ENCODE results near the gene SH2B2.
"Not testable (repeated sequence)": the region's sequence is repeated elsewhere in the genome, so short reads cannot be mapped to it uniquely, and the experiment has no call there.

The SH2B2 gene

DNA sequence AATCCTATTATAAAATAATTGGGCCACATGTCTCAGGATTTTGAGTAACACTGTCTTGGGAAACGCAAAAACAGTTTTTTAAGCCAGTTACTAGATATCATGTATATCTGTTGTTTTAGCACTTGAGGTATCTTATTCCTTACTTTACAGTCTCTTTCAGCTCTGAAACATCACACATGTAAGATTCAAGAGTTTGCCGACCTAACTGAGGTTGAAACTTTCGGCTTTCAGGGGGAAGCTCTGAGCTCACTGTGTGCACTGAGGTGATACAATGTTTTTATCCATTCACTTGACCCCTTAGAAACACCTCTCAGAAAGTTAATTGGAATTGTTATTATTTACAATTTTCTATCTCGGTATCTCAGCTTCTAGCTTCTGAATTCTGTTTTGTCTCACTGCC lies 50.8 kb downstream of the SH2B2 start:
- not testable (repeated sequence) for DNase-seq

- DNase-seq = not testable (repeated sequence)
These were observed 54.1 kb downstream of the SH2B2 start for GRCh38 chr7:102340599-102341368.

- DNase-seq = not testable (repeated sequence)
These were observed 60.3 kb downstream of the SH2B2 start for GRCh38 chr7:102346983-102347382.

DNA sequence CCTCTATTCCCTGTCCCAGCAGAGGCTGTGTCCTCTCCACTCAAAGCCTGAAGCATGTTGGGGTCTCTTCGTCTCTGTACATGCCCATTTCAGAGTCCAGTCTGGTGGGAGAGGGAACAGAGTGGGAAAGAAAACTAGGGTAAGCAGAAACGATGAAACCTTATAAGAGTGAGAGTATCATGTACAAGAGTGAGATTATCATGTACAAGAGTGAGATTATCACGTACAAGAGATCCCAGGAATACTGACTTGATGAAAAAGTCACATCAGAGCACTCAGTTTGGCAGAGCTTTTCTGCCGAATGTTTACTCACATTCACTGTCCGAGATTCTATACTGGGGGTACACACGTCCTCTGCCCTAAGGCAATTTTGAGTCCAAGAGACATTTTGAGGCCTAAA lies 69.7 kb downstream of the SH2B2 start, which contains the start of gene SPDYE6:
Gene SPDYE6, minus strand, starts transcription at position 101 of the 400 bp plus-strand sequence. CDS start 421 bp downstream, outside the sequence.
- DNase-seq = not testable (repeated sequence)

DNA sequence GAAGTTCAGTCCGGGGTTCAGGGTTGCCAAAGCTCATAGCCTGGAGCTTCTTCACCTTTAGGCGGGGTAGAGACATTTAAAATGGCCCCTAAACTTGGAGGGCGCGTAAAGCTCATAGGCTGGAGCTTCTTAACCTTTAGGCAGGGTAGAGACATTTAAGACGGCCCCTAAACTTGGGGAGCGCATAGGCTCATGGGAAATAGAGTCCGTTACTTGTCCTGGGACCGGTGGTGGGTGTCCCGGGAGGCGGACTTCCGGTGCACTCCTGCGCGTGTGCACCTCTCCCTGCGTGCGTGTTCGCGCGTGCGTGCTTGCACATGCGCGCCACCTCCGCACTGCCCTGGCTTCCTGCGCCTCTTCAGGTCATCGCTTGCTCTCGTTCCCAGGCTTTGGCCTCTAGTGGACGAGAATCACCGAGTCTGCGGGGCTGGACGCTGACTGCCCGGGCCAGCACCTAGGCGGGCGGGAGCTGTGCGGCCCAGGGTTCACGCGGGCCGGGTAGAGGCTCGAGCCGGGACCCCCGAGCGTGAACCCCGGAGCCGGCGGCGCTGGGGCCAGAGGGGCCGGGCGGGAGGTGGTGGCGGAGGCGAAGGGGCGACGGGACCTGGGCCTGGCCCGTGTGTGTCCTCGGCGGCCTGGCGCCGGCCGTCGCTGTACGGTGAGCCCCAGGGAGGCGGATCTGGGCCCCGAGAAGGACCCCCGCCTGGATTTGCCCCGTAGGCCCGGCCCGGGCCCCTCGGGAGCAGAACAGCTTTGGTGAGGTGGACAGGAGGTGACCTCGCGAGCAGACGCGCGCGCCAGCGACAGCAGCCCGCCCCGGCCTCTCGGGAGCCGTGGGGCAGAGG lies 77.1 kb downstream of the SH2B2 start:
- peak; percentile 99 for DNase-seq

- DNase-seq = peak; percentile 25
These were observed 77.8 kb downstream of the SH2B2 start for GRCh38 chr7:102364394-102364886.

- not testable (repeated sequence) for DNase-seq
These were observed 78.7 kb downstream of the SH2B2 start for GRCh38 chr7:102365390-102365789.

- DNase-seq = not testable (repeated sequence)
These were observed 83.4 kb downstream of the SH2B2 start for GRCh38 chr7:102370038-102370437.
